Measurements from ENCODE around the gene SHOX.

The SHOX gene

DNA sequence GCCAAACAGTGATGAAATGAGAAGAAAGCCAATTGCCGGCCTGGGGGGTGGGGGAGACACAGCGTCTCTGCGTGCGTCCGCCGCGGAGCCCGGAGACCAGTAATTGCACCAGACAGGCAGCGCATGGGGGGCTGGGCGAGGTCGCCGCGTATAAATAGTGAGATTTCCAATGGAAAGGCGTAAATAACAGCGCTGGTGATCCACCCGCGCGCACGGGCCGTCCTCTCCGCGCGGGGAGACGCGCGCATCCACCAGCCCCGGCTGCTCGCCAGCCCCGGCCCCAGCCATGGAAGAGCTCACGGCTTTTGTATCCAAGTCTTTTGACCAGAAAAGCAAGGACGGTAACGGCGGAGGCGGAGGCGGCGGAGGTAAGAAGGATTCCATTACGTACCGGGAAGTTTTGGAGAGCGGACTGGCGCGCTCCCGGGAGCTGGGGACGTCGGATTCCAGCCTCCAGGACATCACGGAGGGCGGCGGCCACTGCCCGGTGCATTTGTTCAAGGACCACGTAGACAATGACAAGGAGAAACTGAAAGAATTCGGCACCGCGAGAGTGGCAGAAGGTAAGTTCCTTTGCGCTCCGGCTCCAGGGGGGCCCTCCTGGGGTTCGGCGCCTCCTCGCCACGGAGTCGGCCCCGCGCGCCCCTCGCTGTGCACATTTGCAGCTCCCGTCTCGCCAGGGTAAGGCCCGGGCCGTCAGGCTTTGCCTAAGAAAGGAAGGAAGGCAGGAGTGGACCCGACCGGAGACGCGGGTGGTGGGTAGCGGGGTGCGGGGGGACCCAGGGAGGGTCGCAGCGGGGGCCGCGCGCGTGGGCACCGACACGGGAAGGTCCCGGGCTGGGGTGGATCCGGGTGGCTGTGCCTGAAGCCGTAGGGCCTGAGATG lies at the start of gene SHOX:
TSS of gene SHOX (plus strand) at position 180 of the 885 bp plus-strand sequence. CDS start at position 287, 107 bp downstream.
- H3K4me2 ChIP-seq = no peak within 1 kb of the TSS
- TF ChIP-seq, protein P1, sequence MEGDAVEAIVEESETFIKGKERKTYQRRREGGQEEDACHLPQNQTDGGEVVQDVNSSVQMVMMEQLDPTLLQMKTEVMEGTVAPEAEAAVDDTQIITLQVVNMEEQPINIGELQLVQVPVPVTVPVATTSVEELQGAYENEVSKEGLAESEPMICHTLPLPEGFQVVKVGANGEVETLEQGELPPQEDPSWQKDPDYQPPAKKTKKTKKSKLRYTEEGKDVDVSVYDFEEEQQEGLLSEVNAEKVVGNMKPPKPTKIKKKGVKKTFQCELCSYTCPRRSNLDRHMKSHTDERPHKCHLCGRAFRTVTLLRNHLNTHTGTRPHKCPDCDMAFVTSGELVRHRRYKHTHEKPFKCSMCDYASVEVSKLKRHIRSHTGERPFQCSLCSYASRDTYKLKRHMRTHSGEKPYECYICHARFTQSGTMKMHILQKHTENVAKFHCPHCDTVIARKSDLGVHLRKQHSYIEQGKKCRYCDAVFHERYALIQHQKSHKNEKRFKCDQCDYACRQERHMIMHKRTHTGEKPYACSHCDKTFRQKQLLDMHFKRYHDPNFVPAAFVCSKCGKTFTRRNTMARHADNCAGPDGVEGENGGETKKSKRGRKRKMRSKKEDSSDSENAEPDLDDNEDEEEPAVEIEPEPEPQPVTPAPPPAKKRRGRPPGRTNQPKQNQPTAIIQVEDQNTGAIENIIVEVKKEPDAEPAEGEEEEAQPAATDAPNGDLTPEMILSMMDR (conservative IDR thresholded peaks at IDR 0.05; ENCODE audit: low read depth, low read length) = no peak
- no peaks in the 10 kb centered on the region for H3K79me2 ChIP-seq (ENCODE audit: insufficient read depth, low read depth)
- no peaks in the 10 kb centered on the region for H3K36me3 ChIP-seq (ENCODE audit: insufficient read depth)
- H3K27me3 ChIP-seq (ENCODE audit: insufficient read depth, low read depth) = no peaks in the 10 kb centered on the region; the same call in 1 of the 2 replicates
- no peaks in the 10 kb centered on the region for H4K20me1 ChIP-seq (ENCODE audit: insufficient read depth)
- no peak within 1 kb of the TSS for H3K4me3 ChIP-seq (IDR thresholded peaks at IDR 0.05; ENCODE audit: insufficient read depth, low read depth, low read length)
- no peak within 1 kb of the TSS for H2AFZ ChIP-seq (ENCODE audit: low read depth)
- H3K4me1 ChIP-seq (ENCODE audit: low read depth, poor library complexity, severe bottlenecking) = no peaks in the 10 kb centered on the region
- no peak within 1 kb of the TSS for H3K27ac ChIP-seq
- no peak within 1 kb of the TSS for H3K9ac ChIP-seq

DNA sequence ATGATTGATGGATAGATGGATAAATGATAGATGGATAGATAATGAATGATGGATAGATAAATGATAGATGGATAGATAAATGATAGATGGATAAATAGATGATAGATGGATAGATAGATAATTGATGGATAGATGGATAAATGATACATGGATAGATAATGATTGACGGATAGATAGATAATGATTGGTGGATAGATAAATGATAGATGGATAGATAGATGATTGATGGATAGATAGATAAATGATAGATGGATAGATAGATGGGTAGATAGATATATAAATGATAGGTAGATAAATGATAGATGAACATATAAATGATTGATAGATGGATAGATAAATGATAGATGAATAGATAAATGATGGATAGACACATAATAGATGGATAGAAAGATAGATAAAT lies 49.5 kb upstream of the SHOX start:
- Histone ChIP-seq H4K20me1 (ENCODE audit: insufficient read depth) (no peaks in the 10 kb centered on the region), H3K79me2 (ENCODE audit: insufficient read depth, low read depth) (no peaks in the 10 kb centered on the region), H3K27ac (no peak overlapping the region), H2AFZ (ENCODE audit: low read depth) (no peak overlapping the region), H3K4me1 (ENCODE audit: low read depth, poor library complexity, severe bottlenecking) (no peaks in the 10 kb centered on the region), H3K27me3 (ENCODE audit: insufficient read depth, low read depth) (no peaks in the 10 kb centered on the region; the same call in 1 of the 2 replicates), H3K4me2 (no peak overlapping the region), H3K36me3 (ENCODE audit: insufficient read depth) (no peaks in the 10 kb centered on the region), H3K9ac (no peak overlapping the region), H3K4me3 (IDR thresholded peaks at IDR 0.05; ENCODE audit: insufficient read depth, low read depth, low read length) (no peak overlapping the region)
- TF ChIP-seq, protein P1 (conservative IDR thresholded peaks at IDR 0.05; ENCODE audit: low read depth, low read length) = no peak

DNA sequence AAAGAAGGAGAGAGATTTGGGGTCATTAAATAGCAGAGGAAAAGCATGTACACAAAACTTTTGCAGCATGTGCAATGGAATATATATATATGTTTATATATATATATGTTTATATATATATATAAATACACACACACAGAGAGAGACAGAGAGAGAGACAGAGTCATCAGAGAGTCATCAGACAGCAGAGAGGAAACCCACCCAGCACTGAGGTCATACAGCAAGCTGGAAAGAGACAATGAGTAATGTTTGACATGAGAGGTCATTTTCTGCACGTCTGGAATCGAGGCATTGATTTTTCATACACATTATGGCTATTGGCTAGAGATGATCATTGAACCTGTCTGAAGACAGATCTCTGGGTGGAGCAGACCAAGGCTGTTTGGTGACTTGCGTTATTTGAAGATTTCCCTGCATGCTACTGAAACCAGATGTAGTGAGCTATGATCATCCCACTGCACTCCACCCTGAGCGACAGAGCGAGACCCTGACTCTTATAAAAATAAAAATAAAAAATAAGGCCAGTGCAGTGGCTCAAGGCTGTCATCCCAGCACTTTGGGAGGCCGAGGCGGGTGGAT lies 48.8 kb upstream of the SHOX start:
- Histone ChIP-seq H3K79me2 (ENCODE audit: insufficient read depth, low read depth) (no peaks in the 10 kb centered on the region), H3K4me3 (IDR thresholded peaks at IDR 0.05; ENCODE audit: insufficient read depth, low read depth, low read length) (no peak overlapping the region), H3K9ac (no peak overlapping the region), H4K20me1 (ENCODE audit: insufficient read depth) (no peaks in the 10 kb centered on the region), H2AFZ (ENCODE audit: low read depth) (no peak overlapping the region), H3K36me3 (ENCODE audit: insufficient read depth) (no peaks in the 10 kb centered on the region), H3K27me3 (ENCODE audit: insufficient read depth, low read depth) (no peaks in the 10 kb centered on the region; the same call in 1 of the 2 replicates), H3K4me2 (no peak overlapping the region), H3K4me1 (ENCODE audit: low read depth, poor library complexity, severe bottlenecking) (no peaks in the 10 kb centered on the region), H3K27ac (no peak overlapping the region)
- TF ChIP-seq, protein P1 (conservative IDR thresholded peaks at IDR 0.05; ENCODE audit: low read depth, low read length) = no peak

DNA sequence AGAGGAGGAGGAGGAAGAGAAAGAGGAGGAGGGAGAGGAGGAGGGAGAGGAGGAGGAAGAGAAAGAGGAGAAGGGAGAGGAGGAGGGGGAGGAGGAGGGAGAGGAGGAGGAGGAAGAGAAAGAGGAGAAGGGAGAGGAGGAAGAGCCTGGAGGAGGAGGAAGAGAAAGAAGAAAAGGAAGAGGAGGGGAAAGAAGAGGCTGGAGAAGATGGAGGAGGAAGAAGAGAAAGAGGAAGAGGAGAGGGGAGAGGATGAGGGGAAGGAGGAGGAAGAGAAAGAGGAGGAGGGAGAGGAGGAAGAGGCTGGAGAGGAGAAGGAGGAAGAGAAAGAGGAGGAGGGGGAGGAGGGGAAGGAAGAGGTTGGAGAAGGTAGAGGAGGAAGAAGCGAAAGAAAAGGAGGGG lies 46.0 kb upstream of the SHOX start:
- TF ChIP-seq, protein P1 (conservative IDR thresholded peaks at IDR 0.05; ENCODE audit: low read depth, low read length) = no peak
- no peak overlapping the region for H2AFZ ChIP-seq (ENCODE audit: low read depth)

More for the DNA sequence above, 46.0 kb upstream of the SHOX start:
- H3K9ac ChIP-seq = no peak overlapping the region
- no peak overlapping the region for H3K4me2 ChIP-seq
- H3K79me2 ChIP-seq (ENCODE audit: insufficient read depth, low read depth) = no peaks in the 10 kb centered on the region
- no peak overlapping the region for H3K4me3 ChIP-seq (IDR thresholded peaks at IDR 0.05; ENCODE audit: insufficient read depth, low read depth, low read length)
- H3K4me1 ChIP-seq (ENCODE audit: low read depth, poor library complexity, severe bottlenecking) = no peaks in the 10 kb centered on the region
- no peaks in the 10 kb centered on the region for H3K36me3 ChIP-seq (ENCODE audit: insufficient read depth)
- no peak overlapping the region for H3K27ac ChIP-seq
- H4K20me1 ChIP-seq (ENCODE audit: insufficient read depth) = no peaks in the 10 kb centered on the region
- H3K27me3 ChIP-seq (ENCODE audit: insufficient read depth, low read depth) = no peaks in the 10 kb centered on the region; the same call in 1 of the 2 replicates

Measured in KMS-11 (cell line).